Coronary artery (tissue), 2 donors: ENCODE results near the gene C21orf58.

ENCODE experiments used
- DNase-seq: peaks from one replicate; pipeline ENCODE4 v3.0.0-alpha.2; 2017; ENCODE audit warnings: low spot score
- H3K27ac ChIP-seq, 2 donors: fragments of 200-600 bp; sonication (generic); one replicate each; pipeline ENCODE4 v1.5.1; 2016 to 2019
- H3K4me3 ChIP-seq: fragments of 200-600 bp; sonication (generic); 2 replicates; pipeline ENCODE4 v1.5.1; 2016; ENCODE audit warnings: mild to moderate bottlenecking, moderate library complexity
- TF ChIP-seq, protein P1 (sequence below): fragments of 200-600 bp; sonication (generic); IDR thresholded peaks from one replicate; pipeline ENCODE4 v1.5.1; 2019; ENCODE audit warnings: antibody characterized with exemption

Gene C21orf58

DNA sequence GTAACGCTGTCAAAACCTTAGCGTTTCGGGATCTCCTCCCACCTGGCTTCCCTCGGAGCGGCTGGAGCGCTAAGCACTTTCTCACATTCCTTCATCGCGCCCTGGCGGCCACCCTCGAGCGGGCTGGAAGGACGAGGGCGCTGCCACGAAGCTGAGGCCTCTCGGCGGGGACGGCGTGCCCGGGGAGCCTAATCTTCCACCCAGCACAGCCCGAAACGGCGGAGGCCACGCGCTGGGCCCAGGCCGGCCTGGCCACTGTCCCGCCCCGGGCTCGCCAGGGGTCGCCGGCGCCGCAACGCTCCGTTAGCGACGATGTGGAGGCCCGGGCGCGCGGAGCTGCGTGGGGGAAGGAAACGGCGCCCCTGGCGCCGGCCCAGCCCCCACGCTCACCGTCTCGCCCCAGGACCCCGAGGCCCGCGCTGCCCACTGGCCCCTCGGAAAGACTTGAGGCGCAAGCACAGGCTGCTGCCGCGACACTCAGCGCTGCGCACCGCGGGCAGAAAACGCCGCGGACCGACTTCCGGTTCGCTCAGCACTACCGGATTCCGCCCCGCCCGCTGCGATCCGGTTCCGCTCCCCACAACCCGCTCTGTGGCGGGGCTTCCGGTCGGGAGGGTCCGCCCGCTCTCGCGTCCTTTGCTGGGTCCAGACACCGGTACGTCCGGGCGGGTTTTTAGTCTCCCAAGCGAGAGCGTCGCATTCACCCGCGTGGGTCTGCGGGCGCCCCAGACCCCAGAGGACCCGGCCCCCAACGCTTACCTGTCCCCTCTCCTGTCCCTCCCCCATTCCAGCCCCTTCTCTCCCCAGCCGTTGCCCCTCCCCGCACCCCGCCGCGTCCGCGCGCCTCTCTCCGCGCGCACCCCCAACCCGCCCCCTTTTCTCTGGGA is 37.7 kb downstream of the C21orf58 start, which contains the start of gene YBEY:
Gene YBEY, plus strand, starts transcription at position 582 of the 887 bp plus-strand sequence. CDS start 572 bp downstream, outside the sequence.
- peak; percentile 94 for DNase-seq
- TF ChIP-seq, protein P1, sequence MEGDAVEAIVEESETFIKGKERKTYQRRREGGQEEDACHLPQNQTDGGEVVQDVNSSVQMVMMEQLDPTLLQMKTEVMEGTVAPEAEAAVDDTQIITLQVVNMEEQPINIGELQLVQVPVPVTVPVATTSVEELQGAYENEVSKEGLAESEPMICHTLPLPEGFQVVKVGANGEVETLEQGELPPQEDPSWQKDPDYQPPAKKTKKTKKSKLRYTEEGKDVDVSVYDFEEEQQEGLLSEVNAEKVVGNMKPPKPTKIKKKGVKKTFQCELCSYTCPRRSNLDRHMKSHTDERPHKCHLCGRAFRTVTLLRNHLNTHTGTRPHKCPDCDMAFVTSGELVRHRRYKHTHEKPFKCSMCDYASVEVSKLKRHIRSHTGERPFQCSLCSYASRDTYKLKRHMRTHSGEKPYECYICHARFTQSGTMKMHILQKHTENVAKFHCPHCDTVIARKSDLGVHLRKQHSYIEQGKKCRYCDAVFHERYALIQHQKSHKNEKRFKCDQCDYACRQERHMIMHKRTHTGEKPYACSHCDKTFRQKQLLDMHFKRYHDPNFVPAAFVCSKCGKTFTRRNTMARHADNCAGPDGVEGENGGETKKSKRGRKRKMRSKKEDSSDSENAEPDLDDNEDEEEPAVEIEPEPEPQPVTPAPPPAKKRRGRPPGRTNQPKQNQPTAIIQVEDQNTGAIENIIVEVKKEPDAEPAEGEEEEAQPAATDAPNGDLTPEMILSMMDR: no peak
- Histone ChIP-seq H3K4me3 (peak within 1 kb of the TSS; percentile 91), H3K27ac (peak within 1 kb of the TSS; percentile 78 to 94)

DNA sequence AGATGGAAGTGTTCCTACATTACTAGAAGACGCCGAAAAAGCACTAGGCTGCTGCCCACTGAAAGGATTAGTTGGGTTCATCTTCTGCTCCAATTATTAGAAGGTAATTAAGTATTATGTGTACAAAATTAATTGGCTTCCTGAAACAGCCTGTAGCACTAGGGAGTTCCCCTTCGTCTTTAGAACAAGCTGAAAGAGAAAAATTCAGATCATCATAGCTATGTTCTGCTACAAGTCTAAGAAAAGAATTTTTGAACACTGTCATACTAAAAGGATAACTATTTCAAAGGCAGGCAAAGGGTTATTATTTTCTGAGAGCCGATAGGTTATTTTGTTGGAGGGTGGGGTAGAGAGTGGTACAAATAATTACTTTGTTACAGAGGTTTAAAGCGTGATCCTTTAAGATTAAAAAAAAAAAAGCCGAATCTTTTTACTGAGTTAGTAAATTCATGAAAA is 38.4 kb downstream of the C21orf58 start, which contains the start of gene MCM3AP:
Gene MCM3AP, minus strand, starts transcription at position 406 of the 456 bp plus-strand sequence. Its CDS starts 325 bp downstream, at position 81.
- H3K27ac ChIP-seq: peak within 1 kb of the TSS; percentile 78 to 94
- no peak for DNase-seq
- TF ChIP-seq, protein P1: no peak
- H3K4me3 ChIP-seq: peak within 1 kb of the TSS; percentile 91

DNA sequence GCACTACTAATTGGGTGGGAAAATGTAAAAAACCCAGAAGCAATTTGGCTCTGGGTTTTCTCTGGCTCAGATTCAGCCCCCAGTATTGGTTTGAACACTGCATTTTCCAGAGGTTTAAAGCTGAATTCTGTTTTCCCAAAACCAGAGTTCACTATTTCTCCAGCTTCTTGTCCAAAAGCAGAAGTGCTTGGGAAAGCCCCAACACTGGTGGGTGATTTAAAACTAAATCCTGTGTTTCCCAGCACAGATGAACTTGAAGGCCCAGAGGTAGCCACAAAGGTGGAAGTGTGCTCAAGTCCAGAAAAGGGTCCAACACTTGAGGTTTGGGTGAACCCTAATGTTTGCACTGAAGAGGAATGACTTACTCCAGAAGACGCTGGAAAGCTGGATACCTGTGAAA is 38.9 kb downstream of the C21orf58 start:
- Histone ChIP-seq H3K4me3 (peak overlapping the region; percentile 91), H3K27ac (no peak overlapping the region)
- TF ChIP-seq, protein P1: no peak
- DNase-seq: no peak

DNA sequence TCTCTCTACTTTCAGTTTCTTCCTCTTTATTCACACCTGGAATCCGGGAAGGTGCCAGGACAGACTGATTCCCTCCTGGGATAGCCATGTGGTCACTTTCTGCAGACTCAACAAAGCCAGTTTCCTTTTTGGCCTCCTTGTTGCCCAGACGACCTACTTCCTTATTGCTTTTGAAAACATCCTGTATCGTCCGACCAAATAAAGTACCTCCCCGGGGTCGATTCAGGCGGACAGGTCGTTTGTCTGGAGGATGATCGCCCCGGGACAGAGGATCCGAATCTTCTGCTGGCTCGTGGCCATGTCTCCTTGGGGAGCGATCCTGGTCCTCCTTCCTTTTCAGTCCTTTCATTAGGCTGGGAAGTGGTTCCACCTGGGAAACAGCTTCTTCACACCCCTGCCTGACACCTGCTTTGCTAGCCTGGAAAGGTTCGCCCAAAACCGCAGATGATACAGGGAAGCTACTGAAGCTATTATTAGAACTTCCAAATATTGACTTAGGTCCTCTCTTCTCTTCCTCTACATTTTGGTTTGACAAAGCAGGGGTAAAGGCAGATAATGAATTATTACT is 39.5 kb downstream of the C21orf58 start:
- no peak overlapping the region for H3K27ac ChIP-seq
- DNase-seq: no peak

DNA sequence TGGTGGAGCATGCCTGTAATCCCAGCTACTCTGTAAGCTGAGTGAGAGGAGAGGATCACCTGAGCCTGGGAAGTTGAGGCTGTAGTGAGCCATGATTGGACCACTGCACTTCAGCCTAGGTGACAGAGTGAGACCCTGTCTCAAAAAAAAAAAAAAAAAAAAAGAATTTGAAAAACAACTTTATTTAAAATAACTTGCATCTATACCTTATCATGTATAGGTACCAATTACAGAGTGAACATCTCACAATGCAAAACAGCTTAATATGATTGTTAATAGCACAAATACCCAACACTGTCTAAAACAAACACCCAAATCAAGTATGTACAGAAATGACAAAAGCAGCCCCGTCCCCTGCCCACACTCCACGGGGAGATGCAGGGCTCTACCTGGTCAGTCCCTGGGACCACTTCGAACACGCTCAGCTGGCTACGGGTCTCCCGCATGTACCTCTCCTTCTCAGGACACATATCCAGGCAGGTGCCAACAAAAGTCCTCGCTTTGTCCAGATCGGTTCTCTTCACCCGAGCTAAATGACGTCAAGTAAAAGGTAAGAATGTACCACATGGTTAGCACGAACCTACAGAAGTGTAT is 48.8 kb downstream of the C21orf58 start:
- Histone ChIP-seq H3K4me3 (no peak overlapping the region), H3K27ac (no peak overlapping the region)
- DNase-seq: no peak
- TF ChIP-seq, protein P1: no peak

More for the DNA sequence above, 39.5 kb downstream of the C21orf58 start:
- H3K4me3 ChIP-seq: peak overlapping the region; percentile 18
- TF ChIP-seq, protein P1: no peak

DNA sequence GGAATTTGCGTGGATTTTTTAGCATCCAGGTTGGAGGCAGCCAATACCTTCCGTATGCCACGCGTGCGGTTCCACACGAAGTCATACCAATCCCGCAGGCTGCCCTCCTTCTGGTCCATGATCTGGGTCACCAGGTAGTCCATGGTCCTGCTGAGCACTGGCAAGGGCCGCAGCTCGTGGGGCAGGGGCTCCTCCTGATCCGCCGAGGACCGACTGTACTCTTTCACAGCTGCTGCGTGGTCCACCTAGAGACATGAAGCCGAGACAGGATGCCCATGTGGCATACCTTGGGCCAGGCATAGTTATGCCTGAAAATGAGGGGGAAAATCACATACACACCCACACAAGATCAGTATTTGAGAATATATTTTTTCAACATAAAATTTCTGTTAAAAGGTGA is 50.3 kb downstream of the C21orf58 start:
- TF ChIP-seq, protein P1: no peak
- Histone ChIP-seq H3K27ac (no peak overlapping the region), H3K4me3 (no peak overlapping the region)
- no peak for DNase-seq
